ENCODE results near the gene SINHCAF. TPM values are rescaled to one million over a fixed set of nuclear protein-coding genes. Genes with fewer than 3 reads are reported as not detected.

SINHCAF gene
- total and polyA plus RNA-seq, 2 experiments from 2014 or later = 581 to 686 TPM

DNA sequence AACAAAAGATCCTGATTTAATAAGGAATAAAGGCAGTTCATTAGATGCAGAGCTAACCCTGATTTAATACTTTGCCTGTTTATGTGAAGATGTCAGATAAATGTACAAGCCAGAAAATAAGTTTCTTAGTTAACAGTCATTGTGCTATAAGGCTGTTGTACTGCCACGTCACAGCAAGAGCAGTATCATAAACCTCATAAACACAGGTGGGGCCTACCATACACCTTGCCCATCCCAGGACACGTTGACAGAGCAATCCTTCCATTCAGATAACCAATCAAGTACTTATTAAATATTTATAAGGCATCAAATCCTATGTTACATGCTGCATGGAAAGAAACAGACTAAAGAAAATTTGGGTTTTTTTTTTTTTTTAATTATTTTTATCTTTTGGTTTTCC lies 36.5 kb downstream of the SINHCAF start:
- no peaks in the 10 kb centered on the region for H3K9me2 ChIP-seq (ENCODE audit: insufficient read depth)
- DNase-seq (ENCODE audit: low spot score) (no peak), ATAC-seq (no peak)
- H3K4me3 ChIP-seq = no peak overlapping the region
- Mint-ChIP-seq H3K27ac (no peak overlapping the region), H3K27me3 (ENCODE audit: insufficient read depth, low read depth, poor library complexity) (peaks cover 15% of the 10 kb centered on the region), H3K36me3 (ENCODE audit: low read depth) (peaks cover 98% of the 10 kb centered on the region), H3K4me3 (no peak overlapping the region), H3K4me1 (peaks cover 19% of the 10 kb centered on the region; the same call in 2 of the 3 replicates), H3K9me3 (no peaks in the 10 kb centered on the region)
- no peak overlapping the region for H3K4me2 ChIP-seq
- no peaks in the 10 kb centered on the region for H3K27me3 ChIP-seq (ENCODE audit: insufficient read depth)
- H3K79me2 ChIP-seq (replicated peaks; ENCODE audit: insufficient read depth) = peaks cover 96% of the 10 kb centered on the region
- H4K20me1 ChIP-seq (replicated peaks; ENCODE audit: insufficient read depth) = peaks cover 56% of the 10 kb centered on the region
- H3F3A ChIP-seq (replicated peaks; ENCODE audit: low read depth) = peaks cover 35% of the 10 kb centered on the region
- TF ChIP-seq, protein P1, sequence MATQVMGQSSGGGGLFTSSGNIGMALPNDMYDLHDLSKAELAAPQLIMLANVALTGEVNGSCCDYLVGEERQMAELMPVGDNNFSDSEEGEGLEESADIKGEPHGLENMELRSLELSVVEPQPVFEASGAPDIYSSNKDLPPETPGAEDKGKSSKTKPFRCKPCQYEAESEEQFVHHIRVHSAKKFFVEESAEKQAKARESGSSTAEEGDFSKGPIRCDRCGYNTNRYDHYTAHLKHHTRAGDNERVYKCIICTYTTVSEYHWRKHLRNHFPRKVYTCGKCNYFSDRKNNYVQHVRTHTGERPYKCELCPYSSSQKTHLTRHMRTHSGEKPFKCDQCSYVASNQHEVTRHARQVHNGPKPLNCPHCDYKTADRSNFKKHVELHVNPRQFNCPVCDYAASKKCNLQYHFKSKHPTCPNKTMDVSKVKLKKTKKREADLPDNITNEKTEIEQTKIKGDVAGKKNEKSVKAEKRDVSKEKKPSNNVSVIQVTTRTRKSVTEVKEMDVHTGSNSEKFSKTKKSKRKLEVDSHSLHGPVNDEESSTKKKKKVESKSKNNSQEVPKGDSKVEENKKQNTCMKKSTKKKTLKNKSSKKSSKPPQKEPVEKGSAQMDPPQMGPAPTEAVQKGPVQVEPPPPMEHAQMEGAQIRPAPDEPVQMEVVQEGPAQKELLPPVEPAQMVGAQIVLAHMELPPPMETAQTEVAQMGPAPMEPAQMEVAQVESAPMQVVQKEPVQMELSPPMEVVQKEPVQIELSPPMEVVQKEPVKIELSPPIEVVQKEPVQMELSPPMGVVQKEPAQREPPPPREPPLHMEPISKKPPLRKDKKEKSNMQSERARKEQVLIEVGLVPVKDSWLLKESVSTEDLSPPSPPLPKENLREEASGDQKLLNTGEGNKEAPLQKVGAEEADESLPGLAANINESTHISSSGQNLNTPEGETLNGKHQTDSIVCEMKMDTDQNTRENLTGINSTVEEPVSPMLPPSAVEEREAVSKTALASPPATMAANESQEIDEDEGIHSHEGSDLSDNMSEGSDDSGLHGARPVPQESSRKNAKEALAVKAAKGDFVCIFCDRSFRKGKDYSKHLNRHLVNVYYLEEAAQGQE (IDR thresholded peaks at IDR 0.05; ENCODE audit: unreplicated experiment) = no peak
- TF ChIP-seq POLR2AphosphoS5 (IDR thresholded peaks at IDR 0.05; ENCODE audit: low read depth) = 0 out of 2 replicates have a peak, but pooled peaks have one; percentile 14
- peaks cover 85% of the 10 kb centered on the region for H3K36me3 ChIP-seq (ENCODE audit: insufficient read depth)
- peak overlapping the region; percentile 51 for H3K27ac ChIP-seq (ENCODE audit: low read depth)
- no peaks in the 10 kb centered on the region for H3K4me1 ChIP-seq (ENCODE audit: insufficient read depth)
- H2AFZ ChIP-seq = no peak overlapping the region

DNA sequence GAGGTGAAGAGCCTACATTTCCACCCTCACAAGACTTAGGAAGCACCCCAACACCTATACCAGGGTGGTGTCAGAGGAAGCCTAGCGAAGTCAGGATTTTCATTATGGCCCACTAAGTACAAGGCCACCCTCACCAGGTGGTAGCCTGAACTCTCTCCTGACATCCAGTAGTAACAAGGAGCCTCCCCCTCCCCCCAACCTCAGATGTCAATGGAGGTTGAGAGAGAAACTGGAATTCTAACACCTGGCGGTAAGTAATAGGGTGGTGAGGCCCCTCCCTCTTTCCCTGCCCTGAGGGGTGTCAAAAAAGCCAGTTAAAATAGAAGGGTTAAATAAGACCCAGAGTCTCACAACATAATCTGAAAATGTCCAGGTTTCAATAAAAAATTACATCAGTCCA lies 37.6 kb downstream of the SINHCAF start:
- Histone ChIP-seq H4K20me1 (replicated peaks; ENCODE audit: insufficient read depth) (peaks cover 45% of the 10 kb centered on the region), H3K4me2 (no peak overlapping the region), H3K36me3 (ENCODE audit: insufficient read depth) (peaks cover 83% of the 10 kb centered on the region), H3K4me3 (no peak overlapping the region), H3K27ac (ENCODE audit: low read depth) (peak overlapping the region; percentile 68), H3K4me1 (ENCODE audit: insufficient read depth) (no peaks in the 10 kb centered on the region), H2AFZ (no peak overlapping the region), H3K79me2 (replicated peaks; ENCODE audit: insufficient read depth) (peaks cover 92% of the 10 kb centered on the region), H3F3A (replicated peaks; ENCODE audit: low read depth) (peaks cover 37% of the 10 kb centered on the region), H3K9me2 (ENCODE audit: insufficient read depth) (no peaks in the 10 kb centered on the region), H3K27me3 (ENCODE audit: insufficient read depth) (no peaks in the 10 kb centered on the region)
- TF ChIP-seq EZH2phosphoT487 (IDR thresholded peaks at IDR 0.05; ENCODE audit: unreplicated experiment) (no peak), POLR2AphosphoS5 (IDR thresholded peaks at IDR 0.05; ENCODE audit: low read depth) (0 out of 2 replicates have a peak, but pooled peaks have one; percentile 14)
- TF ChIP-seq, protein P2, sequence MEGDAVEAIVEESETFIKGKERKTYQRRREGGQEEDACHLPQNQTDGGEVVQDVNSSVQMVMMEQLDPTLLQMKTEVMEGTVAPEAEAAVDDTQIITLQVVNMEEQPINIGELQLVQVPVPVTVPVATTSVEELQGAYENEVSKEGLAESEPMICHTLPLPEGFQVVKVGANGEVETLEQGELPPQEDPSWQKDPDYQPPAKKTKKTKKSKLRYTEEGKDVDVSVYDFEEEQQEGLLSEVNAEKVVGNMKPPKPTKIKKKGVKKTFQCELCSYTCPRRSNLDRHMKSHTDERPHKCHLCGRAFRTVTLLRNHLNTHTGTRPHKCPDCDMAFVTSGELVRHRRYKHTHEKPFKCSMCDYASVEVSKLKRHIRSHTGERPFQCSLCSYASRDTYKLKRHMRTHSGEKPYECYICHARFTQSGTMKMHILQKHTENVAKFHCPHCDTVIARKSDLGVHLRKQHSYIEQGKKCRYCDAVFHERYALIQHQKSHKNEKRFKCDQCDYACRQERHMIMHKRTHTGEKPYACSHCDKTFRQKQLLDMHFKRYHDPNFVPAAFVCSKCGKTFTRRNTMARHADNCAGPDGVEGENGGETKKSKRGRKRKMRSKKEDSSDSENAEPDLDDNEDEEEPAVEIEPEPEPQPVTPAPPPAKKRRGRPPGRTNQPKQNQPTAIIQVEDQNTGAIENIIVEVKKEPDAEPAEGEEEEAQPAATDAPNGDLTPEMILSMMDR (conservative IDR thresholded peaks at IDR 0.05; ENCODE audit: low read depth in 2 of 2) = no peak
- H3K4me3 Mint-ChIP-seq = no peak overlapping the region
- no peaks in the 10 kb centered on the region; the same call in 2 of the 3 replicates for H3K9me3 Mint-ChIP-seq
- H3K4me1 Mint-ChIP-seq = peaks cover 19% of the 10 kb centered on the region; the same call in 2 of the 3 replicates
- peaks cover 98% of the 10 kb centered on the region for H3K36me3 Mint-ChIP-seq (ENCODE audit: low read depth)
- ATAC-seq (peak; percentile 78), DNase-seq (ENCODE audit: low spot score) (peak; percentile 66)
- peak overlapping the region; percentile 24 for H3K27ac Mint-ChIP-seq
- H3K27me3 Mint-ChIP-seq (ENCODE audit: insufficient read depth, low read depth, poor library complexity) = peaks cover 18% of the 10 kb centered on the region
